GM12874 (cell line): ENCODE data around the gene HCFC1.

ENCODE experiments used
- CTCF ChIP-seq: IDR thresholded peaks from 2 replicates; pipeline ENCODE4 v1.5.1; 2011; ENCODE audit warnings: low read depth, mild to moderate bottlenecking, control low read depth, low read length, moderate library complexity; ENCODE audit not compliant: insufficient read depth

HCFC1 gene

GRCh38 chrX:154000051-154000450 lies 28.4 kb upstream of the HCFC1 start:
- no peak for TF ChIP-seq CTCF

- no peak for TF ChIP-seq CTCF
Observed at GRCh38 chrX:153999359-154000037, 27.9 kb upstream of the HCFC1 start.

- no peak for TF ChIP-seq CTCF
Observed at GRCh38 chrX:153995504-153995903, 23.9 kb upstream of the HCFC1 start.

GRCh38 chrX:153993978-153994377 lies 22.4 kb upstream of the HCFC1 start:
- TF ChIP-seq CTCF = no peak

GRCh38 chrX:153993079-153993478 lies 21.5 kb upstream of the HCFC1 start:
- TF ChIP-seq CTCF = no peak

GRCh38 chrX:153992180-153992579 lies 20.6 kb upstream of the HCFC1 start:
- no peak for TF ChIP-seq CTCF

GRCh38 chrX:153991013-153991580 lies 19.5 kb upstream of the HCFC1 start:
- no peak for TF ChIP-seq CTCF
